ENCODE results near the gene PTGFRN.

Gene PTGFRN

GRCh38 chr1:116948046-116948445, 38.3 kb downstream of the PTGFRN start:
- no peak overlapping the region for H3K4me3 ChIP-seq (ENCODE audit: low read depth, low read length)
- in situ Hi-C loops (cut with HindIII; ENCODE audit: low sequenced_read_pairs), result no loop called here
- no peak for DNase-seq (ENCODE audit: low read depth)
- TF ChIP-seq CTCF (IDR thresholded peaks at IDR 0.05; ENCODE audit: low read depth, low read length, missing control alignments), result no peak

DNA sequence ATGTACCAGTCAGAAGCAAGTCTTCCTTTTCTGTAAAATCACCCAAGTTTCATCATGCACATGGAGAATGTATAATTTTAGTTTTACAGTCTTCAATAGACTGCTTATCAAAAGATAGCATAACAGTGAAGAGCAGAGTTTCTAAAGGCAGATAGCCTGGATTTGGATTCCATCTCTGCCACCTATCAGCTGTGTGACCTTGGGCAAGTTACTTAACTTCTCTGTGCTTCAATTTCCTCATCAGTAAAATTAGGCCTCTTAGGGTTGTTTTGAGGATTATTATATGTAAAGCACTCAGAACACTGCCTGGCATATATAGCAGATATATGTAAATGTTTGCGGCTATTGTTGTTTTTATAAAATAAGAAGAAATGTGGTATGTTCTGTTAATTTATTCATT, 38.9 kb downstream of the PTGFRN start:
- in situ Hi-C loops (cut with HindIII; ENCODE audit: low sequenced_read_pairs), result no loop called here
- DNase-seq (ENCODE audit: low read depth), result no peak
- TF ChIP-seq CTCF (IDR thresholded peaks at IDR 0.05; ENCODE audit: low read depth, low read length, missing control alignments), result no peak
- H3K4me3 ChIP-seq (ENCODE audit: low read depth, low read length), result no peak overlapping the region

DNA sequence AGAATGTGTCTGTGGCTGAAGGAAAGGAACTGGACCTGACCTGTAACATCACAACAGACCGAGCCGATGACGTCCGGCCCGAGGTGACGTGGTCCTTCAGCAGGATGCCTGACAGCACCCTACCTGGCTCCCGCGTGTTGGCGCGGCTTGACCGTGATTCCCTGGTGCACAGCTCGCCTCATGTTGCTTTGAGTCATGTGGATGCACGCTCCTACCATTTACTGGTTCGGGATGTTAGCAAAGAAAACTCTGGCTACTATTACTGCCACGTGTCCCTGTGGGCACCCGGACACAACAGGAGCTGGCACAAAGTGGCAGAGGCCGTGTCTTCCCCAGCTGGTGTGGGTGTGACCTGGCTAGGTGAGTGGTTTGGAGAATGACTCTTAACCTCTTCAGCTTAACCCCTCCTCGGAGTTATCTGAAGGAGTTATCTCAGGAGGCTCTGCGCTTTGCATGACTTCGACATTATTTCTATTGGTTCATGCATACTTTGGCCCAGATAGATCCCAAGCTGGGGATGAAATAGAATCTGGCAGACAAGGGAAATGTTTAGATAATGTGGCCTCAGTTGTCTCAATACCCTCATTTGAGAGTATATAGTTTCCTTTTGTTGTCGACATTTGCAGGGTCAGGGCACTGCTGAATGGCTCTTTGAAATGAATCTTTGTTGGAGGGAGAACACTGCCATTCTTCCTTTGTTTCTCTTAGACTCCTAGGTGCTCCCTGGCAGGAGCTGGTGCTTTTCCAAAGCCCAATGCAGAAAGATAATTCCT, 39.7 kb downstream of the PTGFRN start:
- no peak overlapping the region for H3K4me3 ChIP-seq (ENCODE audit: low read depth, low read length)
- no peak for TF ChIP-seq CTCF (IDR thresholded peaks at IDR 0.05; ENCODE audit: low read depth, low read length, missing control alignments)
- no peak for DNase-seq (ENCODE audit: low read depth)
- in situ Hi-C loops (cut with HindIII; ENCODE audit: low sequenced_read_pairs), result no loop called here

DNA sequence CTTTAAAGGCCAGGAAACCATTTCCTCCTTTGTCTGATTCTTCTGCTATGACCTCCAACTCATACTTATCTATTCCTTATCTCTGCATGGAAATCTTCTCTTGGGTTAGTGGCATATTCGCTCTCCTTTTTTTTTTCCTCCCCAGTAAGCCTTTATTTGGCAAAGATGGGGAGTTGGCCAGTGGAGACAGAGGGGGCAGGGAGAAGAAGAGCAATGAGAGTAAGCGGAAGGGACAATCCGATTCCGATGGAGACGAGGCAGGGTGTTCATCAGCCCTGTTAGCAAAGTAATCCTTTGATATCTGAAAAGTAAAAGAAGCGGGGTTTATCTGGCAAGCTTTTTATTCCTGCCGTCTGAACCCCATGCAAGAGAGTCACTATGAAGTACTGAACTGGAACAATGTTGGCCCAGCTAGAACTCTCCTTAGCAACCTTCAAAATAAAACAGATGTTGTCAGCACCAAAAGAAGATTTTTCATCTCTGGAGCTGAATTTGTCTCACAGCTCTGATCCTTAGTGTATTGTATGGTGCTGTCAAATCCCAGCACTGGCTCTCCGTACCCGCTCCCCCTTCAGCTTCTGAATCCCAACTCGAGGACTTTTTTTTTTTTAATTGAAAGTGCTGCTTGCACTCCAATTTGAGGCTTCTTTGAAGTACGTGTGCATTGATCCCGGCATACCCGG, 40.9 kb downstream of the PTGFRN start:
- no peak overlapping the region for H3K4me3 ChIP-seq (ENCODE audit: low read depth, low read length)
- in situ Hi-C loops (cut with HindIII; ENCODE audit: low sequenced_read_pairs), result no loop called here

DNA sequence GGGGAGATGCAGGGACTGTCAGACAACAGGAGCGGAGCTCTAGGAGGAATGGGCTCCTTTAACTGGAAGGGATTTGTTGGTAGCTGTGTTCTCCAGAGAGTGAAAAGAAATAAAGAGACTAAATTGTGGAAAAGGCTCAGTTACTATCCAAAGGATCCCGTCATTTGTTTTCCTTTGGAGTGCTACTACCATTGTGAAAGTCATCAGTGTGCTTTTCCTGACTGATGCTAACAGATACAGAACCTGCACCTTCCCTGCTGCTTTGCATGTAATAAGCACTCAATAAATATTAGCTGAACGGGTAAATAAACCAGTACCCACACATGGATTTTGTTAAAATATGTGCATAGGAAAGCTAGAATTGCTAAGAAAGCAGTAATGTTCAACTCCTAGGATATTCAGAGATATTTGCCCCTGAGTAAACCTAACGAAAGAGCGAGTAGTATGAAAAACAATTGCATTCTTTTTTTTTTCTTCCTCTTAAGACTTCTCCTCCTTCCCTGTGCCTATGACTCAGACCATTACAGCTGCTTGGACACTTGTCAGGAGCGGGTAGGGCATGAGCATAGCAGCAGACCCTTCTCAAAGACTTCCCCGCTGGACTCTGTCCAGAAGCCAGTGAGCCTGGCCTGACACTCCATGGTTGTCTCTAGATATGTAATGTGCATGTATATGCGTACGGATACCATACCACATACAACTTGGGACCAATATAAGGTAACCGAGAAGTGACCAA, 41.7 kb downstream of the PTGFRN start:
- no peak overlapping the region for H3K4me3 ChIP-seq (ENCODE audit: low read depth, low read length)
- in situ Hi-C loops (cut with HindIII; ENCODE audit: low sequenced_read_pairs), result no loop called here
- DNase-seq (ENCODE audit: low read depth), result peak; percentile 69
- TF ChIP-seq CTCF (IDR thresholded peaks at IDR 0.05; ENCODE audit: low read depth, low read length, missing control alignments), result no peak

More for the DNA sequence above, 40.9 kb downstream of the PTGFRN start:
- peak; percentile 20 for DNase-seq (ENCODE audit: low read depth)
- TF ChIP-seq CTCF (IDR thresholded peaks at IDR 0.05; ENCODE audit: low read depth, low read length, missing control alignments), result no peak

GRCh38 chr1:116952738-116953275, 43.1 kb downstream of the PTGFRN start:
- H3K4me3 ChIP-seq (ENCODE audit: low read depth, low read length), result no peak overlapping the region
- DNase-seq (ENCODE audit: low read depth), result no peak
- in situ Hi-C loops (cut with HindIII; ENCODE audit: low sequenced_read_pairs), result no loop called here
- TF ChIP-seq CTCF (IDR thresholded peaks at IDR 0.05; ENCODE audit: low read depth, low read length, missing control alignments), result no peak

Measured in astrocyte of the cerebellum (primary cell).